Iris pigment epithelial cell (primary cell): ENCODE results near the gene CRACR2B.

Source experiments
- DNase-seq: peaks from one replicate; pipeline ENCODE4 v3.0.0-alpha.2; 2011; ENCODE audit warnings: low read depth

CRACR2B gene

GRCh38 chr11:854601-855329 is 27.0 kb downstream of the CRACR2B start:
- no peak for DNase-seq

- DNase-seq: no peak
Observed at GRCh38 chr11:855330-855674, 27.6 kb downstream of the CRACR2B start.

GRCh38 chr11:855796-856195 is 28.1 kb downstream of the CRACR2B start:
- DNase-seq: no peak

GRCh38 chr11:856397-856796 is 28.7 kb downstream of the CRACR2B start:
- DNase-seq: no peak

- no peak for DNase-seq
Observed at GRCh38 chr11:858053-858761, 30.5 kb downstream of the CRACR2B start.

GRCh38 chr11:858762-859339 is 31.1 kb downstream of the CRACR2B start:
- no peak for DNase-seq

- DNase-seq: peak; percentile 94
Observed at GRCh38 chr11:859394-860131, 31.8 kb downstream of the CRACR2B start.

GRCh38 chr11:860234-861104 is 32.8 kb downstream of the CRACR2B start:
- DNase-seq: no peak

GRCh38 chr11:861105-861479 is 33.4 kb downstream of the CRACR2B start:
- DNase-seq: no peak

GRCh38 chr11:862081-862661 is 34.5 kb downstream of the CRACR2B start:
- no peak for DNase-seq

GRCh38 chr11:862696-863022 is 34.9 kb downstream of the CRACR2B start:
- no peak for DNase-seq

- no peak for DNase-seq
Observed at GRCh38 chr11:863023-863909, 35.5 kb downstream of the CRACR2B start.

GRCh38 chr11:863910-864827 is 36.5 kb downstream of the CRACR2B start:
- no peak for DNase-seq

- no peak for DNase-seq
Observed at GRCh38 chr11:864898-865297, 37.2 kb downstream of the CRACR2B start.

- no peak for DNase-seq
Observed at GRCh38 chr11:865462-866430, 38.0 kb downstream of the CRACR2B start.

- DNase-seq: no peak
Observed at GRCh38 chr11:866481-866880, 38.8 kb downstream of the CRACR2B start.

GRCh38 chr11:867856-868358 is 40.2 kb downstream of the CRACR2B start:
- no peak for DNase-seq

- no peak for DNase-seq
Observed at GRCh38 chr11:868394-868793, 40.7 kb downstream of the CRACR2B start.
